Fibroblast of villous mesenchyme (primary cell): ENCODE results near the gene CDK4. TPM values are rescaled to one million over a fixed set of nuclear protein-coding genes. Genes with fewer than 3 reads are reported as not detected.
"Not testable (repeated sequence)": the region's sequence is repeated elsewhere in the genome, so short reads cannot be mapped to it uniquely, and the experiment has no call there.

ENCODE experiments used
- DNase-seq: peaks from one replicate; pipeline ENCODE4 v3.0.0-alpha.2; 2010; ENCODE audit warnings: low read depth
- H3K4me3 ChIP-seq: 2 replicates; pipeline ENCODE4 v1.5.1; 2011; ENCODE audit warnings: low read depth, mild to moderate bottlenecking, low read length
- CTCF ChIP-seq: IDR thresholded peaks from 2 replicates; pipeline ENCODE4 v1.5.1; 2012; ENCODE audit warnings: low read depth, mild to moderate bottlenecking, low read length; ENCODE audit not compliant: insufficient read depth
- total RNA-seq: library from RNA; depleted of rRNA; stranded (reverse); fragments of >200 nt; gene quantifications from 2 replicates; pipeline ENCODE4 v1.2.3, GENCODE V29; 2012

Gene CDK4
- total RNA-seq, 1 donor: 299 TPM

GRCh38 chr12:57719777-57720605, 32.1 kb downstream of the CDK4 start:
- no peak for TF ChIP-seq CTCF
- no peak for DNase-seq
- H3K4me3 ChIP-seq: no peak overlapping the region

- TF ChIP-seq CTCF: no peak
- no peak for DNase-seq
- no peak overlapping the region for H3K4me3 ChIP-seq
These were observed 33.2 kb downstream of the CDK4 start for GRCh38 chr12:57718641-57719528.

- no peak for TF ChIP-seq CTCF
- no peak overlapping the region for H3K4me3 ChIP-seq
- DNase-seq: no peak
These were observed 34.1 kb downstream of the CDK4 start for GRCh38 chr12:57717846-57718640.

- DNase-seq: no peak
- no peak overlapping the region for H3K4me3 ChIP-seq
- no peak for TF ChIP-seq CTCF
These were observed 35.0 kb downstream of the CDK4 start for GRCh38 chr12:57717131-57717530.

GRCh38 chr12:57716305-57716704, 35.8 kb downstream of the CDK4 start:
- TF ChIP-seq CTCF: no peak
- no peak for DNase-seq

GRCh38 chr12:57715786-57716185, 36.3 kb downstream of the CDK4 start:
- DNase-seq: no peak
- no peak for TF ChIP-seq CTCF

More at GRCh38 chr12:57716305-57716704, 35.8 kb downstream of the CDK4 start:
- no peak overlapping the region for H3K4me3 ChIP-seq

GRCh38 chr12:57715036-57715748, 36.9 kb downstream of the CDK4 start:
- not testable (repeated sequence) for DNase-seq, H3K4me3 ChIP-seq

More at GRCh38 chr12:57715786-57716185, 36.3 kb downstream of the CDK4 start:
- H3K4me3 ChIP-seq: no peak overlapping the region
